Hepatocyte (in vitro differentiated cells): ENCODE measurements around the gene DMBX1.

ENCODE experiments used
- CTCF ChIP-seq: fragments of 200-600 bp; sonication (generic); IDR thresholded peaks from 2 replicates; pipeline ENCODE4 v1.5.1; 2016; ENCODE audit warnings: antibody characterized with exemption, mild to moderate bottlenecking; ENCODE audit not compliant: poor library complexity
- EZH2 ChIP-seq: fragments of 200-600 bp; sonication (generic); IDR thresholded peaks from 2 replicates; pipeline ENCODE4 v1.6.1; 2016; ENCODE audit warnings: antibody characterized with exemption, mild to moderate bottlenecking, borderline replicate concordance

DNA sequence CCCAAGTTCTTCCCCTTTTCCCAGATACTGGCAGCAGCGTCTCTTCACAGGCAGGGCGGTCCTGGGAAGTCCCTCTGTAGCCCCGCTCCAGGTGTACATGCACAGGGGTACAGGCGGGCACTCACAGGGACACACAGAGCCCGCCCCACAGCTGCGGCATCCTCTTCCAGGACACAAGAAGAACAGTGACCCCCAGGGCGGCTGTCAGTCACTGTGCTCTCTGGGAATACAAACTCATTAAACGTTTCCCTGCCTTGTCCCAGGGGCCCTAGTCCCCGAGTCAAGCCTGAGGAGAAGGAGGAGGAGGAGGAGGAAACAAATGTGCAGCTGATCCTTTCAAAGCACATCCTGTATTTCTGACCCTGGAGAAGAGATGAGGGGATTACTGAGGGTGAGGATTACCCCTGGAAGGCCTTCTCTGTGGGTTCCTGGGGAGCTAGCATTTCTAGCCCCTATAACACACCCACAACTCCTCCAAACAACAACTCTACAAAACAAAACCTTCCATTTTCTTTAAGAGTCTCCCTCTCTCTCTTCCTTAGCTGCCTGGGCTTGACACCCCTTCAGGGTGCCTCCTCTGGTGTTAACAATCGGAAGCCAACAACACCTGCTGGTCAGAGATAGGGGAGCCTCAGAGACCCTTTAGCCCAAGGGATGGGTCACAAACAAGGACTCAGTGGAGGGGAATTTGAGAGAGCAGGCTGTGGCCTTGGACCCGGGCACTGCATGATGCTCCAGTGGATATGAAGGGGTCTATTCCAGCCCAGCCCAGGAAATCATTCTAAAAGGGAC, 28.4 kb upstream of the DMBX1 start:
- TF ChIP-seq CTCF (no peak), EZH2 (no peak)
